GM21786 (cell line): Measurements from ENCODE around the gene KCNQ1.

Experiments
- ATAC-seq: cut with Tn5 transposase; IDR thresholded peaks from one replicate; pipeline ENCODE4 v1.9.1; 2021; ENCODE audit not compliant: unreplicated experiment

The KCNQ1 gene

GRCh38 chr11:2542406-2542805 lies 97.6 kb downstream of the KCNQ1 start:
- ATAC-seq, result no peak

- ATAC-seq, result no peak
Observed at GRCh38 chr11:2547806-2548205, 103.0 kb downstream of the KCNQ1 start.

- ATAC-seq, result no peak
Observed at GRCh38 chr11:2548596-2548995, 103.8 kb downstream of the KCNQ1 start.

- ATAC-seq, result no peak
Observed at GRCh38 chr11:2549080-2549479, 104.3 kb downstream of the KCNQ1 start.

GRCh38 chr11:2549491-2549875 lies 104.7 kb downstream of the KCNQ1 start:
- no peak for ATAC-seq

GRCh38 chr11:2549876-2550605 lies 105.2 kb downstream of the KCNQ1 start:
- no peak for ATAC-seq

- no peak for ATAC-seq
Observed at GRCh38 chr11:2550606-2550970, 105.8 kb downstream of the KCNQ1 start.

- ATAC-seq, result no peak
Observed at GRCh38 chr11:2551131-2551530, 106.3 kb downstream of the KCNQ1 start.

- no peak for ATAC-seq
Observed at GRCh38 chr11:2552210-2552609, 107.4 kb downstream of the KCNQ1 start.

GRCh38 chr11:2553198-2553597 lies 108.4 kb downstream of the KCNQ1 start:
- no peak for ATAC-seq

- no peak for ATAC-seq
Observed at GRCh38 chr11:2553886-2554285, 109.1 kb downstream of the KCNQ1 start.

GRCh38 chr11:2554338-2555207 lies 109.8 kb downstream of the KCNQ1 start:
- ATAC-seq, result no peak

GRCh38 chr11:2555336-2555735 lies 110.5 kb downstream of the KCNQ1 start:
- no peak for ATAC-seq

- ATAC-seq, result no peak
Observed at GRCh38 chr11:2555891-2556290, 111.1 kb downstream of the KCNQ1 start.

- ATAC-seq, result no peak
Observed at GRCh38 chr11:2557381-2557780, 112.6 kb downstream of the KCNQ1 start.

GRCh38 chr11:2558397-2558796 lies 113.6 kb downstream of the KCNQ1 start:
- no peak for ATAC-seq

- no peak for ATAC-seq
Observed at GRCh38 chr11:2558861-2559526, 114.2 kb downstream of the KCNQ1 start.

GRCh38 chr11:2559527-2560311 lies 114.9 kb downstream of the KCNQ1 start:
- no peak for ATAC-seq

GRCh38 chr11:2561696-2562581 lies 117.1 kb downstream of the KCNQ1 start:
- no peak for ATAC-seq

- ATAC-seq, result no peak
Observed at GRCh38 chr11:2562890-2563212, 118.0 kb downstream of the KCNQ1 start.
